ENCODE data around the gene HNRNPLL. TPM values are rescaled to one million over a fixed set of nuclear protein-coding genes. Genes with fewer than 3 reads are reported as not detected.

Gene HNRNPLL
- total and polyA plus RNA-seq, 2 experiments from 2014 or later = 42.5 to 53.4 TPM

GRCh38 chr2:38578832-38579231 lies 23.9 kb downstream of the HNRNPLL start:
- DNase-seq (ENCODE audit: low spot score) = no peak
- TF ChIP-seq CTCF (conservative IDR thresholded peaks at IDR 0.05; ENCODE audit: low read depth in 2 of 2) (no peak), ZNF114 (CRISPR knock-in tag; IDR thresholded peaks at IDR 0.05) (no peak), ZNF462 (CRISPR knock-in tag; IDR thresholded peaks at IDR 0.05) (no peak), POLR2AphosphoS5 (IDR thresholded peaks at IDR 0.05; ENCODE audit: low read depth) (no peak), ZNF331 (CRISPR knock-in tag; IDR thresholded peaks at IDR 0.05; ENCODE audit: low read depth) (no peak), EZH2 (IDR thresholded peaks at IDR 0.05; ENCODE audit: low read depth, unreplicated experiment) (no peak), CREB1 (CRISPR knock-in tag; IDR thresholded peaks at IDR 0.05; ENCODE audit: low read depth) (no peak), EZH2phosphoT487 (IDR thresholded peaks at IDR 0.05; ENCODE audit: unreplicated experiment) (no peak), REST (IDR thresholded peaks at IDR 0.05; ENCODE audit: unreplicated experiment) (no peak), JUNB (IDR thresholded peaks at IDR 0.05; ENCODE audit: unreplicated experiment) (no peak), STAT1 (IDR thresholded peaks at IDR 0.05; ENCODE audit: unreplicated experiment) (no peak), NANOG (IDR thresholded peaks at IDR 0.05; ENCODE audit: borderline replicate concordance) (no peak), ETS1 (IDR thresholded peaks at IDR 0.05) (no peak)
- peaks cover 2% of the 10 kb centered on the region for H3K27me3 Mint-ChIP-seq (ENCODE audit: insufficient read depth, low read depth, poor library complexity)
- Histone ChIP-seq H3K79me2 (replicated peaks; ENCODE audit: insufficient read depth) (peaks cover 55% of the 10 kb centered on the region), H3K4me3 (no peak overlapping the region), H3F3A (replicated peaks; ENCODE audit: low read depth) (no peaks in the 10 kb centered on the region), H4K20me1 (replicated peaks; ENCODE audit: insufficient read depth) (peaks cover 3% of the 10 kb centered on the region; the same call in 1 of the 2 replicates), H2AFZ (no peak overlapping the region), H3K27ac (ENCODE audit: low read depth) (no peak overlapping the region), H3K27me3 (ENCODE audit: insufficient read depth) (no peaks in the 10 kb centered on the region), H3K9me2 (ENCODE audit: insufficient read depth) (no peaks in the 10 kb centered on the region), H3K4me1 (ENCODE audit: insufficient read depth) (peaks cover 28% of the 10 kb centered on the region), H3K4me2 (no peak overlapping the region), H3K36me3 (ENCODE audit: insufficient read depth) (peaks cover 3% of the 10 kb centered on the region; the same call in 1 of the 2 replicates)
- peaks cover 49% of the 10 kb centered on the region; the same call in 2 of the 3 replicates for H3K36me3 Mint-ChIP-seq (ENCODE audit: low read depth)
- H3K27ac Mint-ChIP-seq = peak overlapping the region; percentile 74
- no peak for ATAC-seq
- no peak overlapping the region for H3K4me3 Mint-ChIP-seq
- peaks cover 34% of the 10 kb centered on the region for H3K4me1 Mint-ChIP-seq
- H3K9me3 Mint-ChIP-seq = no peaks in the 10 kb centered on the region
